HG03521 (cell line): ENCODE data around the gene OR52A1.
"Not testable (repeated sequence)": the region's sequence is repeated elsewhere in the genome, so short reads cannot be mapped to it uniquely, and the experiment has no call there.

Source experiments
- ATAC-seq: cut with Tn5 transposase; IDR thresholded peaks from one replicate; pipeline ENCODE4 v1.9.1; 2021; ENCODE audit warnings: mild to moderate bottlenecking, moderate library complexity; ENCODE audit not compliant: unreplicated experiment

Gene OR52A1

DNA sequence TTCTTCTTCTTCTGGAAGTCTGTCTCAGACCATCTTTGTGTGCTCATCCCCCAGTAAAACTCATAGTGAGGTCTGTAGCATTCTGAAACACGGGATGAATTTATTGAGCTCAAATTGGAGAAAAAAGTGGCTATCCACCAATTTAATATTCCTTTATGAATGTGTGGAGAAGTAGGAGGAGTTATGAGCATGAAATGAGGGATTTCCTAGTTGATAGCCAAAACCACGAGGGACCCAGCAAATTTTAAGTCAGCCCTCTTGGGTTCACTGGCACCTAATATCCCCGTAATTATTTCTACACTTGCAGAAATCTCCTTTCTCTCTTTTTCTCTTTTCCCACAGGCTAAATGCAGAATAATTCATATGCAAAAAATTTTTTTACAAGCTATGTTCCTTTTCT is at the start of gene OR52A1:
Gene OR52A1, minus strand, starts transcription at position 101 of the 400 bp plus-strand sequence. CDS start 2,388 bp downstream, outside the sequence.
- ATAC-seq, result no peak

DNA sequence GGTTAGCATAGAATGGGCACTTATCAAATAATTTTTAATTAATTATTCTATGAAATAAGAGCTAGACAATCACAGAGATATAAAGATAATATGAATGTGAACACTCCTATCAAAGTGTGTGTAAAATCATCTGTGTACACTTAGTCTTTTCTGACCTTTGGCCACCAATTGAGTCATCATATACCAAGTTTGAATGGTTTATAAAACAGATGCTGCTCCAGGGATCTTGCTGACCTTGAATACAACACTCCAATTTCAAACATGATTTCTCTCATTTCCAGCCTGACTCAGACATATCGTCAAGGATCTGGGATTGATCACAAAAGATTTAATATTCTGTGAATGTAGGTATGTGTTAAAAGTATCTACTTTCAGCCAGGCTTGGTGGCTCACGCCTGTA is 48.8 kb upstream of the OR52A1 start:
- no peak for ATAC-seq

DNA sequence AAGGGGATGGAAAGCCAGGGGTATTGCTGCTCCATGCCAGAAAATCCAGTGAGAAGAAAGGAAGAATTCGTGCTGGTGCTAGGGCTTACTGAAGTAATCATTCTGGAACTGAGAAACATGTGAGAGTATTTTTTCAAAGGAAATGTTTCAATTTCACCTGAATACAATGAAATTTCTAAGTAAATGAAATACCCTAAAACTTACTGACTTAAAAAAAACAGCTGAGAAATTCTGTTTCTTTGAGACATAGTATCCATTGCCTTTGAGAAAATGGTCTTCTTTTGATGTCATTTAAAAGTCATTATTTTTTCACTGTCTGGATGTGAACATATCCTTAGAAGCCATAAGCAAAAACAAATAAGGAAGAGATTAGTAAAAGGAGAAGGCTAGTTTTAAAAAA is 46.0 kb upstream of the OR52A1 start, which contains the start of gene OR51V1:
Gene OR51V1, minus strand, starts transcription at position 101 of the 400 bp plus-strand sequence. Its CDS starts 0 bp downstream, at position 101.
- no peak for ATAC-seq

DNA sequence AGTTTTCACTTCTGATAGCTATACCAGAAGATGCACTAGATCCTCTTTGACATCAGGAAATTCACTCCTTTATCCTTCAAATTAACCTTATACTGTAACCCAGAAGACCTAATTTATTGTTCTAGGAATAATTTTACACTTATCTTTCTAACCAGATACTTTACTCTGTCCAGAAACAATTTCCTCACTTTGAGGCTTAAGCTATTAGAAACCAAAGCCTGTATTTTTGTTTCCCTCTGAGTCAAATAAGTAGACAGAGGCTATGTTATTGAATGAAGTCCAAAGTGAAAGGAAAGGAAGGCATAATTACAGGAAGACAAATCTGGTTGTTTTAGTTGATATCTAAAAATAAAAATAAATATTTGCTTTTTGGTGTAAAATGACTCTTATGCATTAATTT is 43.7 kb upstream of the OR52A1 start:
- no peak for ATAC-seq

DNA sequence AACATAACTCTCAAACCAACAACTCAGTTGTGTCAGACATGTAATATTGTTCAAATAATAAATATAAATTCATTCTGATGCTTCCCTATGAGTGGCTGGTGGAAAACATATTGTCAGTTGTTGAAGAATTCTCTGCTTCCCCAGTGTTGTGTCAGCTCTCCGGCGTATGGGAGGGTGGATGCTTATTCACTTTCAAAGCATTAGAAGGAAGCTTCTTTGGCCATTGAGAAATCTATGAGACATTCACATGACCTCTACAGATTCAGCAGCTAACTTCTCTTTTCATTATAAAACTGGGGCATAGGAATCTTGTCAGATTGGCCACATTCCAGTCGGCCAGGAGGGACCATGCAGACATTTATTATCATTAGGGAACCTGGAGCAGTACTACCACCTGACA is 43.0 kb upstream of the OR52A1 start:
- no peak for ATAC-seq

DNA sequence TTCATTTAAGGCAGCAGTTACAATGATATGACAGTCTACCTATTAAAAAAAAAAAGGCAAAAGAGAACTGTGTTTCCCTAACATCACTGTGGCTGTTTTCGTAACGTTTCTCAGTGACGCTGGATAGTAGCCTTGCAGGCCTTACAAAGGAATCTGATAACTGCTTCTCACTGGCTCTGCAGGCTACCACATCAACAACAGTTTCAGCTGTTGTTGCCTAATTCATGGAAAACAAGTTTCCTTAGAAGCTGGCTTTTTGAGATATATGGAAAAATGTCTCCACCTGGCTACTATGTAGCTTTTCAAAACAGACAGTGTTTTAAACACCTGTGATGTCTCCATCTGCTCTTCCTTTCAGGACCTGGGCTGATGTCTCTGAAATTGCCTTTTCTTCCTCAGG is 42.2 kb upstream of the OR52A1 start:
- no peak for ATAC-seq

DNA sequence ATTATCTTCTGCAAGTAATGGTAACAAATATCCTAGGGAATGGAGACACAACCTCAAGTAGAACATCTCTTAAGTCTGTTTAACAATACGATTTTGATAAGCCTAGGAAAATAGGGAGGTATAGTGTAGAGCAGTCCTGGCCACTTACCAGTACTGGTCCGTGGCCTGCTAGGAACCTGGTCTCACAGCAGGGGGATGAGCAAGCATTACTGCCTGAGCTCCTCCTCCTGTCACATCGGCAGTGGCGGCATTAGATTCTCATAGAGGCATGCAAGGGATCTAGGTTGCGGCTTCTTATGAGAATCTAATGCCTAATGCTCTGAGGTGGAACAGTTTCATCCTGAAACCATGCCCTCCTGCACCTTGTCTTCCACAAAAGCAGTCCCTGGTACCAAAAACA is 41.5 kb upstream of the OR52A1 start:
- no peak for ATAC-seq

DNA sequence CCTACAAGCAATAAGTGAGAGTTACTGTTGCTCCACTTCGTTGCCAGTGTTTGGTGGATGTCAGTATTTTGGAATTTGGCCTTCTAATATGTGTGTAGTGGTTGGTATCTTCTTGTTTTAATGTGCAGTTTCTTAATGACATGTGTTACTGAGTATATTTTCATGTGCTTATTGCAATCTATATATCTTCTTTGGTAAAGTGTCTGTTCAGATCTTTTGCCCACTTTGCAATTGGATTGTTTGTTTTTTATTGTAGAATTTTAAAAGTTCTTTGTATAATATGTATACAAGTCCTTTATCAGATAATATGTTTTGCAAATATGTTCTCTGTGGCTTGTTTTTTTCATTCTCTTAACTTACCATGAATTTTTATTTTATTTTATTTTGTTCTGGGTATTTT is 38.2 kb upstream of the OR52A1 start:
- ATAC-seq, result no peak

DNA sequence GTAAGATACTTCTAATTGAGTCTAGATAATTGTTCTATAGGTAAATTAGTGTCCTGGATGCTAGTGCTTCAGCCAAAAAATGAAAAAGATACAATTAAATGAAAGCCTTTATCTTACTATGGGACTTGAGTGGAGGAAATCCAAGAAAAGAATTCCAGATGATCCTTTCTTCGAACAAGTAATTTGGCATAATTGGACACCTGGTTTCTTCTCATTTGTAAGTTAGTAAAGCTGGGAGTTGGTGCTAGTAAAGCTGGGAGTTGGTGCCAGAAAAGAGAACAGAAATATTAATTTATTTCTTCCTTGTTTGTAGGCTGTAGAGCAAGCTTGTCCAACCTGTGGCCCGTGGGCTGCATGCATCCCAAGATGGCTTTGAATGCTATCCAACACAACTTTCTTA is 33.6 kb upstream of the OR52A1 start:
- ATAC-seq, result no peak

DNA sequence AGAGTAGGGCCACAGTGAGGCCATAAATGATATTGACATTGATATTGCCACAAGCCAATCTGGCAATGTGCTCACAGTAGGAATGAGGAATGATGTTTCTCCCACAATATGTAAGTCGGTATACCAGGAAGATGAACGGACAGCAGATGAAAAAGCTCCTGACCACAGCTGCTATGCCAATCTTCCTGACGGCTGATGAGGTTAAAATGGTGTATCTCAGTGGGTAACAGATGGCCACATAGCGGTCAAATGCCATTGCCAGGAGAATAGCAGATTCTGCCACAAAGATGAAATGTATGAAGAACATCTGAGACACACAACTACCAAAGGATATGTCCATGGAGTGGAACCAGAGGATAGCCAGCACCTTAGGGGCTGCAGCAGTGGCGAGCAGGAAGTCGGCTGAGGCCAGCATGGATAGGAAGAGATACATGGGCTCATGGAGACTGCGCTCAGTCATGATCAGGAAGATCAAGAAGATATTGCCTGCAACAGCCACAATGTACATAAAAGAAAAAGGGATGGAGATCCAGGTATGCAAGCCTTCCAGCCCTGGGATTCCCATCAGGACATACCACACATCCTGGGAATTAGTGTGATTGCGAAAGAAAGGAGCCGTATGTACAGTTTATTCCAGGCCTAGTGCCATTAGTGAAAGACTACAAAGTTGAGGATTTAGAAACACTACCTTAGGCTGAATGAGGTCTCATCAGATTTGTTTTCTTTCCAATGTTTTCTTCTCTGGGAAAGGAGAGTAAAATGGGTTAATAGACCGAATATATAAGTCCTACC is 23.7 kb upstream of the OR52A1 start:
- ATAC-seq, result no peak

DNA sequence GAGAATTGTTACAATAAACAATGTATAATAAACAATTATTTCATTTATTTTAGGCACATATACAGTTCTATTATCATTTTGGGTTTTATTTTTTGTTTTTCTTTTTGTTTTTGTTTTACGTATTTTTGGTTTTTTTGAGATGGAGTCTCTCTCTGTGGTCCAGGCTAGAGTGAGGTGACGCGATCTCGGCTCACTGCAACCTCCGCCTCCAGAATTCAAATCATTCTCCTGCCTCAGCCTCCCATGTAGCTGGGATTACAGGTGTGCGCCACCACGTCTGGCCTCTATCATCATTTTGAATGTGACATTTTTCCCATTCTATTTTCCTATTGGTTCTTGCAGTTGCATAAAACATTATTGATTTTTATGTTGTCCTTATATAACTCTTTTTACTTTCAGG is 20.4 kb upstream of the OR52A1 start:
- no peak for ATAC-seq

DNA sequence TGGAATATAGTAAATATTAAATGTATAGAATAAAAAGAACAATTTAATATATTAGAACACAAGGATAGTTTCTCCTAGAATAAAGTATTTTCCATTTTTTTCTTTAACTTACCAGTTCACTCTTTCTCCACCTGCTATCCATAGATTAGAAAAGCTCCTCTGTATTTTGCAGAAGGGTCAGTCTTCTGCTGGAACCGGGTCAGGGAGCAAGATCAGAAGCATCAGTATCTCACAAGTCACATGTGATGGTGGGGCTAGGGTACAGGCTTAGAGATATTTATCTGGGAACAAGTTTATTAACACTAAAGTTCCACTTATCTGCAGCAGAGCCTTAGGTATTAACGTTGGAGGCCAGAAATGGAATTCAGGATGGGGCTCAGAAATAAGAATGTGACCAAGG is 17.3 kb upstream of the OR52A1 start:
- ATAC-seq, result no peak

DNA sequence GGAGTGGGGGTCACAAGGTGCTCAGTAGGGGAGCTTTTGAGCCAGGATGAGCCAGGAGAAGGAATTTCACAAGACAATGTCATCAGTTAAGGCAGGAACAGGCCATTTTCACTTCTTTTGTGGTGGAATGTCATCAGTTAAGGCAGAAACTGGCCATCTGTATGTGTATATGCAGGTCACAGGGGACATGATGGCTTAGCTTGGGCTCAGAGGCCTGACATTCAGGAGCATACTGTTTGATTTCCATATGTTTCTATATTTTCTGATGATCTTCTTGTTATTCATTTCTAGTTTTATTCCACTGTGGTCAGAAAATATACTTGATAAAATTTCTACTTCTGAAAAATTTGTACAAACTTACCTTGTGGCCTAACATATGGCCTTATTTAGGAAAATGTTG is 11.3 kb upstream of the OR52A1 start:
- not testable (repeated sequence) for ATAC-seq

DNA sequence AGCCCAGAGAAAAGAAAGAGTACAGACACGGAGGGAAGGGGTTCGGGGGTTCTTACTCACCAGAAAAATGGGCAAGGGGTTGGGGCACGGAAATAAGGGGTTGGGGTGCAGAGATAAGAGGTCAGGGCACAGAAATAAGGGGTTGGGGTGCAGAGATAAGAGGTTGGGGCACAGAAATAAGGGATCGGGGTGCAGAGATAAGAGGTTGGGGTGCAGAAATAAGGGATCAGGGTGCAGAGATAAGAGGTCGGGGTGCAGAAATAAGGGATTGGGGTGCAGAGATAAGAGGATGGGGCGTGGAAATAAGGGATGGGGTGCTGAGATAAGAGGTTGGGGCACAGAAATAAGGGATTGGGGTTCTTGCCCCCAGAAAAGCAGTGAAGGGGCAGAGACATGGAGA is 10.2 kb upstream of the OR52A1 start:
- ATAC-seq, result not testable (repeated sequence)

DNA sequence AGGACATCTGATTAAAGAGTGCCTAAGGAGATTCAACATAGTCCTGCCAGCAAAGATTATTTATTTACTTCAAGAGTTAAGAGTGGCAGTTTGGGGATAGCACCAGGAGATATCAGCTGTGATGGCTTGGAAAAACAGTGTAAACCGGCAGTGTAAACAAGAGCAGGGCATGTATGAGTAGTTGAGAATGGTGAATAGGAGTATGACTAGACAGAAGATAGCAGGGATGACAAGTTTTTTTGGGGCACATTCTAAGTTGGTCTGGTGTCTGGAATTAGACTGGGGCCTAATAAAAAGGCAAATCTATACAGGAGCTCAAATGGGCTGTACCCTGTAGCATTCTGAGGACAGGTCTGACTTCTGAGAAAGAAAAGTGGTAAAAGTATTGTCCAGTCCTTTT is 6.5 kb upstream of the OR52A1 start:
- ATAC-seq, result not testable (repeated sequence)

DNA sequence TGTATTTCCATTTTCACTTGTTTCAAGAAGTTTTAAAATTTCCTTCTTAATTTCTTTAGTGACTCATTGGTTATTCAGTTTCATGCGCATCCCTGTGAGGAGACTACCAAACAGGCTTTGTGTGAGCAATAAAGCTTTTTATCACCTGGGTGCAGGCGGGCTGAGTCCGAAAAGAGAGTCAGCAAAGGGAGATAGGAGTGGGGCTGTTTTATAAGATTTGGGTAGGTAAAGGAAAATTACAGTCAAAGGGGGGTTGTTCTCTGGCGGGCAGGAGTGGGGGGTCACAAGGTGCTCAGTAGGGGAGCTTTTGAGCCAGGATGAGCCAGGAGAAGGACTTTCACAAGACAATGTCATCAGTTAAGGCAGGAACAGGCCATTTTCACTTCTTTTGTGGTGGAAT is 5.7 kb upstream of the OR52A1 start:
- ATAC-seq, result not testable (repeated sequence)

DNA sequence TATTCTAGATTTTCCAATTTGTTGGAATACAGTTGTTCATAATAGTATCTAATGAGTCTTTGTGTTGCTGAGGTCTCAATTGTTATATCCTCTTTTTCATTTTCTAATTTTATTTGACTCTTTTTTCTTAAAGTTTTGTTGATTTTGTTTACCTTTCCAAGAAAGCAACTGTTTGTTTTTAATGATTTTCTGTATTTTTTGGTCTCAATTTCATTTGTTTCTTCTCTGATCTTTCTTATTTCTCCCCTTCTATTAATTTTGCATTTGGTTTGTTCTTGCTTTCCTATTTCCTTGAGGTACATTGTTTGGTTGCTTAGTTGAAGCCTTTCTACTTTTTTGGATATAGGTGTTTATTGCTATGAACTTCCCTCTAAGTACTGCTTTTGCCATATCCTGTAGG is 5.2 kb upstream of the OR52A1 start:
- ATAC-seq, result no peak

DNA sequence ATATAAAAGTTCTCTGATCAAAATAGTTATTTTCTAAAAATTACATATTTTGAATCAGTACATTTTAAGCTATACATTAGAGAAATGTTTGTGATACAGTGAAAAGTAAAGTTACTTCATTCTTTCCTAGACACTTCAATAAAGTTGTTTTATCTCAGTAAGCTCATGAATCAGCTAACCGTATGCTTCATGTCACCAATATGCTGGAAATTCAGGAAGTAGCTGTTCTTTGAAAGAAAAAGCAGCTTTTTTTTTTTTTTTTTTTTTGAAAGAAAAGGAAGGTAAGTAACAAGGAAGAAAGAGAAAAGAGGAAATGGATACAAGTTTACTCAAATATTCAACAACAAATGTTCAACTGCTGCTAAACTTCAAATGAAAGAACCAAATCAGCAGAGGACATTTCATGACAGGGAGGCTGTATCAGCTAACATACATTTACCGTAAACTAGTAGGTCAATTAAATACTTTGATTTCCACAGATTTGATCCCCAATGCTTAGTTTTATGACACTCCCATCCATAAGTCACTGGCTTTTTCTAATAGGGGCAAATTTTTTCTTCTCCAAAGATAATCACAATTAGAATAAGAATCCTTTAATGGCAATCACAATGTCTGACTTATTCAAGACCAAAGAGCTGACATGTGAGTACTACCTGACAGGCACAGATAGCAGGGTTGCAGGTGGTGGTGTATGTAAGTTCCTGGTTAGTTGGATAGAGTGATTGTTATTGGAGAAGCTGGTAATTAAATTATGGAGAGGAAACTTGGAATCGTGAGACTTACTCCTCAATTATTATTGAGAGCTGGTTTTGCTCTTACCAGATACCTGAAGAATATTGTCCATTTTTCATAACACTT is 754 bp downstream of the OR52A1 start:
- ATAC-seq, result no peak

DNA sequence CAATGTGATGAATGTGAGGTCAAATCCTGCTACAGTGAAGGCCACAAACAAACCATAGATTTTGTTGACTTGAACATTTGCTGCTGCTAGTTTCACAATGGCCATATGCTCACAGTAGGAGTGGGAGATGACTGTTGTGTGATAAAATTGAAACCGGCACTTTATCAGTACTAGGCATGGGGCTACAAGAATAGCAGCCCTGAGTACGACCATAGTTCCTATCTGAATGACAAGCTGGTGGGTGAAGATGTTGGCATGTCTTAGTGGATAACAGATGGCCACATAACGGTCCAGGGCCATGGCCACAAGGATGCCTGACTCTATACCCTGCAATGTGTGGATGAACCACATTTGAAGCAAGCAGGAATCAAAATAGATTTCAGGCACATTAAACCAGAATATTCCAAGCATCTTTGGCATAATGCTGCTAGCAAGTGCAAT is 2.8 kb downstream of the OR52A1 start:
- no peak for ATAC-seq

DNA sequence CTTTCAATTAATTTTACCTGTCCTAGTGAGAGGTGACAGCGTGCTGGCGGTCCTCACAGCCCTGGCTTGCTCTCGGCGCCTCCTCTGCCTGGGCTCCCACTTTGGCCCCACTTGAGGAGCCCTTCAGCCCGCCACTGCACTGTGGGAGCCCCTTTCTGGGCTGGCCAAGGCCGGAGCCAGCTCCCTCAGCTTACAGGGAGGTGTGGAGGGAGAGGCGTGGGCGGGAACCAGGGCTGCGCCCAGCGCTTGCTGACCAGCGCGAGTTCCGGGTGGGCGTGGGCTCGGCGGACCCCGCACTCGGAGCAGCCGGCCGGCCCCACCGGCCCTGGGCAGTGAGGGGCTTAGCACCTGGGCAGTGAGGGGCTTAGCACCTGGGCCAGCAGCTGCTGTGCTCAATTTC is 10.4 kb downstream of the OR52A1 start:
- not testable (repeated sequence) for ATAC-seq

DNA sequence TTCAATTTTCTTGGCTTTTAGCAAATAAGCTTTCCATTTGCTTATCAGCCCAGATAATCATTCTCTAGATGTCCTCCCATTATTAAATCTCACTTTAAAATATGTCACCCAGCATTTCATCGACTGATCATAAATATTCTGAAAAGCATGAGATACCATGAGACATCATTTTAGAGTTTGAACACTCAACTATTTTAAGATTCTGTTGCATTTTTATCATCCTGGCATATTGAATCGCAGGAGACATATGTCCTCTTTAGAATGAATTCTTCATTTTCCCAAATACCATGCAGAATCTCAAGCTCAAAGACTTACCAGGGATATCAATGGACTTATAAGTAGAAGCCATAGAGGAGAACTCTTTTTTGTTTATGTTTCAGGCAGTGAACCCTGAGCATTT is 16.6 kb downstream of the OR52A1 start, which contains the start of gene OR52A5:
Gene OR52A5, minus strand, starts transcription at position 361 of the 400 bp plus-strand sequence. CDS start 5,714 bp downstream, outside the sequence.
- ATAC-seq, result no peak

DNA sequence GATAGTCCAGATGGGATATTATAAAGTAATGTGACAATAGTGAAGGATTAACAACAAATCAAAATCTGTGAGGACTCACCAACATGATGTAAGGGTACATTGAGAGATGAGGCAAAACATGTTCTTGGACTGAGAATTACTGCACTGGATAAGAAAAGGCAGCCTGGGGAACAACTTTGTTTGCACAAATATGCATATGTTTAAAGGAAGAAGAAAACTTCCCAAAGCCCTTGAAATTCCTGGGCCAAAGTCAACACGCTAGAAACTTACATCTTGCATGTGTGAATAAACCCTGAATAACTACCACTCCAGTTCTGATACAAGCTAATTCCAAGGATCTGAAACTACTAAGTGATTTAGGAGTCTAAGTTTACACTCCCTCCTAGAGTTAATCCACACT is 17.5 kb downstream of the OR52A1 start:
- ATAC-seq, result no peak
